ENCODE results near the gene SSTR1. TPM values are rescaled to one million over a fixed set of nuclear protein-coding genes. Genes with fewer than 3 reads are reported as not detected.

SSTR1 gene
- total RNA-seq, 1 experiment from 2014 or later, result 0.50 TPM

DNA sequence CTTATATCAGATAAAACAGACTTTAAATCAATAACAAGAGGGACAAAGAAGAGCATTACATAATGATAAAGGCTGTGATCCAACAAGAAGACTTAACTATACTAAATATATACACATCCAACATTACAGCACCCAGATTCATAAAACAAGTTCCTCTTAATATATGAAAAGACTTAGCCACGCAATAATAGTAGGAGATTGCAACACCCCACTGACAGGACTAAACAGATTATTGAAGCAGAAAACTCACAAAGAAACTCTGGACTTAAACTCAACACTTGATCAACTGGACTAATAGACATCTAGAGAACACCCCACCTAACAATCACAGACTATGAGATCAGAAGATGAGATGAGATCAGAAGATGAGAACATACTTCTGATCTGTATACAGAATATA, 53.9 kb downstream of the SSTR1 start:
- Histone ChIP-seq H3K4me1 (replicated peaks; ENCODE audit: insufficient read depth) (0 out of 2 replicates have a peak, but pooled peaks cover 5% of the 10 kb centered on the region), H3K9me2 (ENCODE audit: insufficient read depth) (no peaks in the 10 kb centered on the region), H3K27me3 (ENCODE audit: insufficient read depth, low read depth) (no peaks in the 10 kb centered on the region), H3K79me2 (ENCODE audit: low read depth) (no peaks in the 10 kb centered on the region), H3K27ac (no peak overlapping the region), H3K9me3 (ENCODE audit: insufficient read depth, low read depth) (no peaks in the 10 kb centered on the region), H3K4me3 (no peak overlapping the region), H4K20me1 (ENCODE audit: insufficient read depth) (no peaks in the 10 kb centered on the region), H3K4me2 (no peak overlapping the region), H2AFZ (no peak overlapping the region), H3F3A (ENCODE audit: insufficient read depth, low read depth) (no peaks in the 10 kb centered on the region), H3K36me3 (ENCODE audit: low read depth) (no peaks in the 10 kb centered on the region)
- BruUV-seq (replicated peaks), result no TSS peak
- POLR2A ChIA-PET (ENCODE audit: unreplicated experiment), result no interaction called here
- no peak for DNase-seq
- no peak for TF ChIP-seq EZH2 (IDR thresholded peaks at IDR 0.05; ENCODE audit: low read depth)
- CTCF ChIA-PET, result no interaction called here
- intact Hi-C loops (cut with micrococcal nuclease; ENCODE audit: unreplicated experiment), result no loop called here

Other genes with a start within 250 kb of the SSTR1 start
- 0.23 and 0.31 TPM in 2 replicates for gene CLEC14A, start 48.2 kb downstream of the SSTR1 start, total RNA-seq (2021)

Data from PC-9 (cell line).